ENCODE measurements around the gene PWWP2A.
"Not testable (repeated sequence)": the region's sequence is repeated elsewhere in the genome, so short reads cannot be mapped to it uniquely, and the experiment has no call there.

GRCh38 chr5:160160875-160161274 is 41.6 kb upstream of the PWWP2A start:
- not testable (repeated sequence) for TF ChIP-seq TCF7L2 (IDR thresholded peaks at IDR 0.05; ENCODE audit: low read depth, low read length); POLR2AphosphoS5 (IDR thresholded peaks at IDR 0.05; ENCODE audit: low read depth, low read length); SIN3A (IDR thresholded peaks at IDR 0.05; ENCODE audit: borderline replicate concordance, insufficient read depth, low read depth, low read length)
- TF ChIP-seq, protein P1, sequence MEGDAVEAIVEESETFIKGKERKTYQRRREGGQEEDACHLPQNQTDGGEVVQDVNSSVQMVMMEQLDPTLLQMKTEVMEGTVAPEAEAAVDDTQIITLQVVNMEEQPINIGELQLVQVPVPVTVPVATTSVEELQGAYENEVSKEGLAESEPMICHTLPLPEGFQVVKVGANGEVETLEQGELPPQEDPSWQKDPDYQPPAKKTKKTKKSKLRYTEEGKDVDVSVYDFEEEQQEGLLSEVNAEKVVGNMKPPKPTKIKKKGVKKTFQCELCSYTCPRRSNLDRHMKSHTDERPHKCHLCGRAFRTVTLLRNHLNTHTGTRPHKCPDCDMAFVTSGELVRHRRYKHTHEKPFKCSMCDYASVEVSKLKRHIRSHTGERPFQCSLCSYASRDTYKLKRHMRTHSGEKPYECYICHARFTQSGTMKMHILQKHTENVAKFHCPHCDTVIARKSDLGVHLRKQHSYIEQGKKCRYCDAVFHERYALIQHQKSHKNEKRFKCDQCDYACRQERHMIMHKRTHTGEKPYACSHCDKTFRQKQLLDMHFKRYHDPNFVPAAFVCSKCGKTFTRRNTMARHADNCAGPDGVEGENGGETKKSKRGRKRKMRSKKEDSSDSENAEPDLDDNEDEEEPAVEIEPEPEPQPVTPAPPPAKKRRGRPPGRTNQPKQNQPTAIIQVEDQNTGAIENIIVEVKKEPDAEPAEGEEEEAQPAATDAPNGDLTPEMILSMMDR (IDR thresholded peaks at IDR 0.05): not testable (repeated sequence)
